ENCODE measurements around the gene TPGS1.

TPGS1 gene

GRCh38 chr19:469833-470232 is 37.5 kb upstream of the TPGS1 start:
- no peak for TF ChIP-seq CTCF (IDR thresholded peaks at IDR 0.05; ENCODE audit: borderline replicate concordance, control extremely low read depth, extremely low read depth, insufficient read depth, missing control alignments)
- no peak for DNase-seq (ENCODE audit: low spot score)
- in situ Hi-C loops (cut with MboI; ENCODE audit: low sequenced_read_pairs, unreplicated experiment) = no loop called here

GRCh38 chr19:470701-471100 is 36.6 kb upstream of the TPGS1 start:
- no peak for DNase-seq (ENCODE audit: low spot score)
- no peak for TF ChIP-seq CTCF (IDR thresholded peaks at IDR 0.05; ENCODE audit: borderline replicate concordance, control extremely low read depth, extremely low read depth, insufficient read depth, missing control alignments)
- in situ Hi-C loops (cut with MboI; ENCODE audit: low sequenced_read_pairs, unreplicated experiment) = no loop called here

- in situ Hi-C loops (cut with MboI; ENCODE audit: low sequenced_read_pairs, unreplicated experiment) = no loop called here
Measured at GRCh38 chr19:472005-472858, 35.1 kb upstream of the TPGS1 start.

GRCh38 chr19:474126-475078 is 32.9 kb upstream of the TPGS1 start:
- in situ Hi-C loops (cut with MboI; ENCODE audit: low sequenced_read_pairs, unreplicated experiment) = no loop called here
- DNase-seq (ENCODE audit: low spot score) = no peak
- TF ChIP-seq CTCF (IDR thresholded peaks at IDR 0.05; ENCODE audit: borderline replicate concordance, control extremely low read depth, extremely low read depth, insufficient read depth, missing control alignments) = no peak

More at GRCh38 chr19:472005-472858, 35.1 kb upstream of the TPGS1 start:
- no peak for TF ChIP-seq CTCF (IDR thresholded peaks at IDR 0.05; ENCODE audit: borderline replicate concordance, control extremely low read depth, extremely low read depth, insufficient read depth, missing control alignments)
- DNase-seq (ENCODE audit: low spot score) = no peak

GRCh38 chr19:475360-475759 is 31.9 kb upstream of the TPGS1 start:
- TF ChIP-seq CTCF (IDR thresholded peaks at IDR 0.05; ENCODE audit: borderline replicate concordance, control extremely low read depth, extremely low read depth, insufficient read depth, missing control alignments) = no peak
- in situ Hi-C loops (cut with MboI; ENCODE audit: low sequenced_read_pairs, unreplicated experiment) = no loop called here
- DNase-seq (ENCODE audit: low spot score) = no peak

- no peak for DNase-seq (ENCODE audit: low spot score)
- TF ChIP-seq CTCF (IDR thresholded peaks at IDR 0.05; ENCODE audit: borderline replicate concordance, control extremely low read depth, extremely low read depth, insufficient read depth, missing control alignments) = no peak
- in situ Hi-C loops (cut with MboI; ENCODE audit: low sequenced_read_pairs, unreplicated experiment) = no loop called here
Measured at GRCh38 chr19:478236-478903, 28.9 kb upstream of the TPGS1 start.
